GM21381 (cell line): ENCODE results near the gene RUVBL1.
"Not testable (repeated sequence)": the region's sequence is repeated elsewhere in the genome, so short reads cannot be mapped to it uniquely, and the experiment has no call there.

ENCODE experiments used
- ATAC-seq: cut with Tn5 transposase; IDR thresholded peaks from one replicate; pipeline ENCODE4 v1.9.1; 2021; ENCODE audit warnings: mild to moderate bottlenecking, moderate library complexity; ENCODE audit not compliant: unreplicated experiment

Gene RUVBL1

GRCh38 chr3:128123538-128124368 is at the start of gene RUVBL1:
Gene RUVBL1, minus strand, starts transcription at chr3:128123812. Its CDS starts 88 bp downstream, at chr3:128123724.
- peak; percentile 98 for ATAC-seq

GRCh38 chr3:128173200-128173599 is 49.6 kb upstream of the RUVBL1 start:
- no peak for ATAC-seq

GRCh38 chr3:128170866-128171516 is 47.4 kb upstream of the RUVBL1 start:
- no peak for ATAC-seq

DNA sequence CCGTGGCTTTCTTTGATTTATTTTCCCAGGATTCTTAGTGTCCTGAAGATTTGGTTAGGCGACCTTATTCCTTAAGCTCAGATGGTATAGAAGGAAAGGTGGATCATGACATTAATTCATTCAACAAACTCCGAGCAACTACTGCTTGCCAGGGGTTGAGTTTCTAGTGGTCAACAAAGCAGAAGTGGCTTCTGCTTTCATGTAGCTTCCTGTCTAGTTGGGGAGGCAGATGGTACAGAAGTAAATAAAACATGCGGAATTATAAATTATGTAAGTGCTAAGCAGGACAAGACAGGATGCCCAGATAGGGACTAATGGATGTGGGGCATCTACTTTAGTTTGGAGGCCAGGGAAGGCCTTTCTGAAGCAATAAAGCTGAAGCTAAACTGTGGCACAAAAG is 45.2 kb upstream of the RUVBL1 start:
- no peak for ATAC-seq

GRCh38 chr3:128167973-128168674 is 44.5 kb upstream of the RUVBL1 start:
- no peak for ATAC-seq

GRCh38 chr3:128167646-128167972 is 44.0 kb upstream of the RUVBL1 start:
- no peak for ATAC-seq

DNA sequence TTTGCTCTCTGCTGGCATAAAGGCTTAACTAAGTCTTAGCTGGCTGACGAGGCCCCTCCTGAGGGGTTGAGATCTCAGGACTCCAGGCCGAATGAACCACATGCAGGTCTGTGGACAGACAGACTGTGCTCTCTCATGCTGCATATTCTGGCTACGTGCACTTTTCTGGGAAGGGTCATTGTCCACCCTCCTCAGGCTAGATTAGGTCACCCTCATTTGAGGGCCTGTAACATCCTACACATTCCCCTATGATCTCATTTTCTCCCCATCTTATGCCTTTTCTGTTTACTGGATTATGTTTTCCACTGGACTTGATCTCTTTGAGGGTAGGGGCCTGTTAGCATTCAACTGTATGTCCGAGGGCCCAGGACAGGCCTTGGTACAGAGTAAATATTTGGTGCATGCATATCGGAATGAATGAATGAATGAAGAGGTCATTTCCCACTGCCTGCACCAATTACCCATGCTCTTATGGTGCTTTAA is 43.4 kb upstream of the RUVBL1 start:
- no peak for ATAC-seq

GRCh38 chr3:128163432-128163831 is 39.8 kb upstream of the RUVBL1 start:
- no peak for ATAC-seq

- ATAC-seq: no peak
Measured at GRCh38 chr3:128160661-128161060, 37.0 kb upstream of the RUVBL1 start.

DNA sequence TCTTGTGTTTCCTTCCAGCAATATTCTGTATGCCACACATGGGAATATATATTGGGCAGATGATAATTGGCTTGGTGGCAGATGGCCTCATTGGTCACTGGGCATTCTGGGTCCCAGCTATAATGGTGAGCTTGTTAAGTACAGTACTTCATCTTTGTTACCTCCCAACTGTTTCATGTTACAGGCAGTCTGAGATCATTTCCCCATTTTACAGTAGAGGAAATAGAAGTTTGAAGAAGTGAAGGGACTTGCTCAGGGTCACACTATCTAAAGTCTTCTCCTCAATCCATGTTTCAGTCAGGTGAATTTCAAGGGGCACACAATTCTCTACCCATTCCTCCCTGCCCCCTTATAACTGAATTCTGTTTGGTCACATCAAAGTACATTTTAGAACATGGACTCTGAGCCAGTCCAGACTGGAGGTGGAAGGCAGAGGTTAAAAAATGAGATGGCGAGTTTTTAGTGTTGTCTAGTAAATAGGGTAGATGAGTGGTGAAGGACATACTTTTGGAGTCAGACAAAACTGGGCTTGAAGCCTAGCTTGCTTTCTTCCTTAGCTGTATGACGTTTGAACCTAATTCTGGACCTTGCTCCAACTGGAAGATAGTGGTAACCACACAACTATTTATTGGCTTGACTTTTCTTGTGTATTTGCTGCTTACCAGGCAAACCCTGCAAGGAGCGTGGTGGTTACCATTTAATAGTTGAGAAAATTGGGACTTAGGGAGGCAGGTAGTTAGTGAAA is 32.2 kb upstream of the RUVBL1 start:
- no peak for ATAC-seq

DNA sequence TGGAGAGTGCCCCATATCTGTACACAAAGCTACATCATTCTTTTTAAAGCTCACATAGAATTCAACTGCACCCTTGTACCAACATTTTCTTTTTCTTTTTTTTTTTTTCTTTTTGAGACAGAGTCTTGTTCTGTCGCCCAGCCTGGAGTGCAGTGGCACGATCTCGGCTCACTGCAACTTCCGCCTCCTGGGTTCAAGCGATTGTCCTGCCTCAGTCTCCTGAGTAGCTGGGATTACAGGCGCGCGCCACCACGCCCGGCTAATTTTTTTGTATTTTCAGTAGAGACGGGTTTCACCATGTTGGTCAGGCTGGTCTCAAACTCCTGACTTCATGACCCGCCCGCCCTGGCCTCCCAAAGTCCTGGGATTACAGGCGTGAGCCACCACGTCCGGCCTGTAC is 30.7 kb upstream of the RUVBL1 start:
- not testable (repeated sequence) for ATAC-seq

DNA sequence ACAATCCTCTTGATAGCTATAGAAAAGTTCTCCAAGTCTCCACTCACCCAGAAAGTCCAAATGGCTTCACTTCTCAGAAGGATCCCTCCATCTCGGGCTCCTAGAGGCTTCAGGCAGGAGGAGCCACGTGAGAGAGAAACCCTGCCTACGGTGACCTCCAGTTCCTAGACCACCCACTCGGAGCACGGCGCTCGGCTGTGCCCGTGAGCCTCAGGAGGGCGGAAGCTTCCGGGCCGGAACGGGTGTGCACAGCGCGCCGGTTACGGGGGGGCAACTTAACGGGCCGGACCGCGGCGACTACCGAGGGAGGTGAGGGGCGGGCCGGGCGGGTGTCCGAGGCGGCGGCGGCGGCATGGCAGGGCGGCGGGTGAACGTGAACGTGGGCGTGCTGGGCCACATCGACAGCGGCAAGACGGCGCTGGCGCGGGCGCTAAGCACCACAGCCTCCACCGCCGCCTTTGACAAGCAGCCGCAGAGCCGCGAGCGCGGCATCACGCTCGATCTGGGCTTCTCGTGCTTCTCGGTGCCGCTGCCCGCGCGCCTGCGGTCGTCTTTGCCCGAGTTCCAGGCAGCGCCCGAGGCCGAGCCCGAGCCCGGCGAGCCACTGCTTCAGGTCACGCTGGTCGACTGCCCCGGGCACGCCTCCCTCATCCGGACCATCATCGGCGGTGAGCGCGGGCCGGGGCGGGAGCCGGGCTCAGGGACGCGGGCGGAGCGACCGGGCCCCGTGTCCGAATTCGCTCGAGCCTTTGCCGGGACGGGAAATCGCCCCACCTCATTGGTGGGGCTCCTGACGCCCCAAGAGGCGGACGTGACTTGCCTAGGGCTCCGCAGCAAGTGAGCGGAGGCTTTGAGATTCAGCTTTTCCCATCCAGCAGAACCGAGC is 29.8 kb upstream of the RUVBL1 start, which contains the start of gene EEFSEC:
Gene EEFSEC (plus strand): TSS at position 326 of the 886 bp plus-strand sequence. CDS start 27 bp downstream, at position 353.
- peak; percentile 89 for ATAC-seq

DNA sequence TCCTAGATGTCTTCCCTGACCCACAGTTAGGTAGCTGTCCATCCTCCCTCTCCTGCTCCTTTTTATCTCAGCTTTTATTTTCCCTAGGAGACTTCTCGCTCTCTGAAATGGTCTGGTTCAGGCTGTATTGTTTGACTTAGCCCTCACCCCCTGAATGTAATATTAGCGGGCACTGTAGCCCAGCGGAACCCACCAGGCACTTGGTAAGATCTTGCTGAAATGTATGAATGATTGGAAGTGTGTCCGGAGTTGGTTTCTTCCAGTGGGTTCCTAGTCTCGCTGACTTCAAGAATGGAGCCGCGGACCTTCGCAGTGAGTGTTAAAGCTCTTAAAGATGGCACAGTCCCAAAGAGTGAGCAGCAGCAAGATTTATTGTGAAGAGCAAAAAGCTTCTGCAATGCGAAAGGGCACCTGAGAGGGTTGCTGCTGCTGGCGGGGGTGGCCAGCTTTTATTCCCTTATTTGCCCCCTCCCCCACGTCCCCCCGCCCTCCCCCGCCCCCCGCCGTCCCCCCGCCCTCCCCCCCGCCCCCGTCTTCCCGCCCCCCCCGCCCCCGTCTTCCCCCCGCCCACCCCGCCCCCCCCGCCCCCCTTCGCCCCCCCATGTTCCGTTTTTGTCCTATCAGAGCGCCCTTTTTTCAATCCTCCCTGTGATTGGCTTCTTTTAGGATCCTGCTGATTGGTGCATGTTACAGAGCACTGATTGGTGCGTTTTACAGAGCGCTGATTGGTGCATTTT is 29.0 kb upstream of the RUVBL1 start:
- ATAC-seq: peak; percentile 39

- no peak for ATAC-seq
Measured at GRCh38 chr3:128151758-128152274, 28.2 kb upstream of the RUVBL1 start.

- ATAC-seq: no peak
Measured at GRCh38 chr3:128149650-128150049, 26.0 kb upstream of the RUVBL1 start.

GRCh38 chr3:128146201-128146600 is 22.6 kb upstream of the RUVBL1 start:
- no peak for ATAC-seq

DNA sequence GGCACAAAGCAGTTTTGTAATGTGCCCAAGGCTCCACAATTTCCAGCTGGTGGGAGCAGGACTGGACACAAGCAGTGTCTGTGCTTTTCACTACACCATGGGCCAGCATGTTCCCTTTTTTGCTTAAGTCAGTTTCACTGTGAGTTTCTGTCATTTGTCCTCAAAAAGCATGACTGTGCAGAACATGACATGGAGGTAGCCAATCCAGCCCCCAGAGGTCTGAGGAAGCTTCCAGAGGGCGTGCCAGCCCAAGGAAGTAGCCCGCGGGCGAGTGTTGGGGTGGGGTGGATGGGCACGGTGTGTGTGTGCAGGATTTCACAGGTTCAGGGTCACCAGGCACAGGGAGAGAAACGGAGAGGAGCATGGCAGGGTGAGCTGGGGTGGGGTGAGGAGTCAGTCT is 21.7 kb upstream of the RUVBL1 start:
- ATAC-seq: no peak

DNA sequence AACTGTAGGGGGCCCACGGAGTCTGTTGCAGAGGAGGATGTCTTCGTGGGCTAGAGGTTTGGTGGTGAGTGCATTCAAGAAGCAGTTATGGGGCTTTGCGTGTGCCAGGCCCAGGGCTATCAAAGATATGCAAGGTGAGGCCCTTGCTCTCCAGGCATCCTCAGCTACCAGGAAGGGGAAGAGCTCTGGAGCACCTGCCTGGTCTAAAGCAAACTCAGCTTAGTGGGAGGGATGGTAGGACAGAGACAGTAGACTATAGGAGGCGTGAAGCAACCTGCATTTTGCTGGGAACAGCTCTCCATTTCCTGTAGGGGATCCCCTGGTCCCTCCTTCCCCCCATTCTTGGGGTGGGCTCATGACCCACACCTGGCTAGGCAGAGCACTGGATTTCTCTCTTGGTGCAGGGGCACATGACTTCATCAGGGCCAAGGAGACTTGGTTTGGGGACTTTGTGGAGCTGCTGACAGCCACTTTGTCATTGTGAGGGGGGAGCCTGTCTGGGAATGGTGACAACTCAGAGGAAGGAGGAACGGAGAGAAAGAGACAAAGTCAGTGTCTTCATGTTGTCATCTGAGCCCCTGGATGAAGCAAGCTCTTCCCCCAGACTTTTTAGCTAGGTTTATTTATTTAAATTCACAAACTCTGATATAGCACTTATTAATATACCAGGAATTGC is 21.0 kb upstream of the RUVBL1 start:
- ATAC-seq: no peak
